HG03103 (cell line): ENCODE data around the gene FOXP1.

Experiments
- ATAC-seq: cut with Tn5 transposase; IDR thresholded peaks from one replicate; pipeline ENCODE4 v1.9.1; 2021; ENCODE audit warnings: low read depth; ENCODE audit not compliant: unreplicated experiment

FOXP1 gene

DNA sequence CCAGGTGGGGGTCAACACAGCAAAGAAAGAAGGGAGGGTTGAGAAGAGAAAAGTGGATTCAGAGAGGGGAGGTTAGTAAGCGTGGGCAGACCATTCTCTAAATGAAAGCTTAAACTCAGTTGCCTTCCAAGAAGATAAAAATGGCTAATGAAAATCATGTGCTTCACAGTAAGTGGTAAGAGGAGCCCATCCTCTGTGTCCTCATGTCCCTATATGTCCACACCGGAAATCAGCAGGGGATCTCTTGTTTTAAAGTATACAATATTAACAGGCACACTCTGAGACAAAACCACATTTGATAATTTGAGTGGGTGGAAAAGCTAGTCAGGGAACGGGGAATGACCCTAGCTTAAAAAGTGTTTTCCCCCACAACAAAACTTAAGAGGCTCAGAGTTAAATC, 4.4 kb upstream of the FOXP1 start:
- ATAC-seq: no peak

DNA sequence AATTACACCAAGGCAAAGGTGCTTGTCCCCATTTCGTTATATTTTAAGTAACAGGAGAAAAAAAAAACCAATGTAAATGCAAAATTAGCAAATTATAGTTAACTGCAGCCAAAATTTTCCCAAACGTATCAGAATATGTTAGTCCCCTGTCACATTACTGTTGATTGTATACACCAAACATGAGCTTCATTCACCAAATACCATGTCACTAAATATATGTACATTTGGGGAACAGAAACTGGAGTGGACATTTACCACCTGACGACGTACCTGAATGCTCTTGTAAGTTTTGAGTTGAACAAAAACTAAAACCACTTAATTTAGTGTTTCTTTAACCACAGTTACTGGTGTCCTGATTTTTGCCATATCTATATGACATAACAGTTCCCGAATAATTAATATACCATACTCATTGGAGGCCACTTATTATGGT, 3.3 kb upstream of the FOXP1 start:
- ATAC-seq: no peak

DNA sequence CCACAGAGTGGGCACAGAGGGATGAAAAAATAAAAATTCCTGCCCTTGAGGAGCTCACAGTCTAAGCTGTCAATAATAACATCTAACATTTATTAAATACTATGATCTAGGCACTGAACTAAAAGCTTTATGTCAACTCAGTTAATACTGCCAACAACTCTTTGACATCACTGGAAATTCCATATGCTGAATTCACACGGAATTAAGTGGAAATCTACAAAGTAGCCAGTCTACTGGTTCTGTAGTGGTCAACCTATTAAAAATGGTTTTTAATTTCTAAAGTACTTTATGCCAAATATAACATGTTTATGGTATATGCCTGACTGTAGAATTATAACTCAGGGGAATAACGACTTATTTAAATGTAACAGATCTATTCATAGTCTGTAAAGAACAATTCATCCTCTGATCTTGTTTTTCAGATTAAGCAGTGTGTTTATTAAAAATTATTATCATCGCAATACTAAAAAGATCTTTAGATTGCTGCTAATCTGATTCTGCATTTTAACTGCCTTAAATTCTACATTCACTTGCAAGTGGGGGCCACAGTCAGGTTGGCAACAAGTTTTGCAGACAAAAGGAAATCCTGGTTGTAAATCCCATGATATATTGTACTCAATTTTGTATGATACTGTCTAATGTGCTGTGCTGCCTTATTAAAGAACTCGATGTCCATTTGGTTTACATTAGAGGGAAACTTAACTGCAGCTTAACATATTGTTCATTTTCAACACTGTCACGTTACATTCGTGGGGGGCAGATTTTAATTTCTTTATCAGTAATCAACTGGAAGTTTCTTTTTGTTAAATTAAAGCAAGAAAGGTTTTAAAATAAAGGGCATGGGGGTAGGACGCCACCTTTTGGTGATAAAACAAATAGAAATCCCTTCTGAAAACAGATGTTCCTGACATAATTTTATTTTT, 2.6 kb upstream of the FOXP1 start:
- no peak for ATAC-seq

DNA sequence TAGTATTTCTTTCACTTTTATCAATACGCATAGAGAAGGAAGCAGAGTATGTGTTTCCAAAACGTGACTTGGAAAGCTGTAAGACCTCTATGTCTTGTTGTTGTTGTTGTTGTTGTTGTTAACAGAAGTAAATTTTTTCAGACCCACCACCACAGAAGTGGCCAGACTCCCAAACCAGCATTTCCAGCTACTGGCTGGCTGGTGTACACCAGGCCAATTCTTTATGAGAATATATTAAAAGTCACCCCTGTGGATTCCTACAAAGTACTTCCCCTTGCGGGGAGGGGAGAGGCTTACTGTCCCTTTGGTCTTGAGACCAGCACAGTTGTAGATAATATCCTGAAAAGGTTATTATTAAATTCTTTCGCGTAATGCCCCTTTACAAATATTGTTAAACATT, 1.6 kb upstream of the FOXP1 start:
- ATAC-seq: no peak

DNA sequence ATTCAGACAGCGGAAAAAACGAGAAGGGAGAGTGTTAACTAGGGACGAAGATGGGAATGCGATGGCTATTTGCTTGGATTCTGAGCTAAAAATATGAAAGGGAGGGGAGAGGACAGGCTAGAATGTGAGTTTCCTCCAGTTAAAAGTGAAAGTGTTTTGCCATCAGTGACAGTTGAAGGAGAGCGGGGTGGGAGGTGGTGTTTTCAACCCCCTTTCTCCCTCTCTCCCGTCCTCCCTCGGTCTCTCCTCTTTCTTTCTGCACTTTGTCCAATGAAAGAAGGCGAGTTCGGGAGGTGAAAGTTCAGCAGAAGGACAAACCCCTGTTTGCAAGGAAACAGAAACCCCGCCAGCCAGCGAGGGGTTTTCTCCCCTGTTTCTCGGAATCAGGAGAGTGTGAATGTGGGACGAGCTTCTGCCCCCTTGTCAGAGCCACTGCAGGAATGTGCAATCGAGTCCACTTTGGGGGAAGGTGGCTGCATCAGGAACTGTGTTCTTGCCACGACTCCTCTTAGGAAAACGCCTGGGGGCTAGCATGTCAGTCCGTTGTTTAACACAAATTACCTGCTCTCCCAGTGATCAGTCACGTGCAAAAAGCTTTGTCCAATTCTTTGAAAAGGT, 975 bp upstream of the FOXP1 start:
- ATAC-seq: no peak

DNA sequence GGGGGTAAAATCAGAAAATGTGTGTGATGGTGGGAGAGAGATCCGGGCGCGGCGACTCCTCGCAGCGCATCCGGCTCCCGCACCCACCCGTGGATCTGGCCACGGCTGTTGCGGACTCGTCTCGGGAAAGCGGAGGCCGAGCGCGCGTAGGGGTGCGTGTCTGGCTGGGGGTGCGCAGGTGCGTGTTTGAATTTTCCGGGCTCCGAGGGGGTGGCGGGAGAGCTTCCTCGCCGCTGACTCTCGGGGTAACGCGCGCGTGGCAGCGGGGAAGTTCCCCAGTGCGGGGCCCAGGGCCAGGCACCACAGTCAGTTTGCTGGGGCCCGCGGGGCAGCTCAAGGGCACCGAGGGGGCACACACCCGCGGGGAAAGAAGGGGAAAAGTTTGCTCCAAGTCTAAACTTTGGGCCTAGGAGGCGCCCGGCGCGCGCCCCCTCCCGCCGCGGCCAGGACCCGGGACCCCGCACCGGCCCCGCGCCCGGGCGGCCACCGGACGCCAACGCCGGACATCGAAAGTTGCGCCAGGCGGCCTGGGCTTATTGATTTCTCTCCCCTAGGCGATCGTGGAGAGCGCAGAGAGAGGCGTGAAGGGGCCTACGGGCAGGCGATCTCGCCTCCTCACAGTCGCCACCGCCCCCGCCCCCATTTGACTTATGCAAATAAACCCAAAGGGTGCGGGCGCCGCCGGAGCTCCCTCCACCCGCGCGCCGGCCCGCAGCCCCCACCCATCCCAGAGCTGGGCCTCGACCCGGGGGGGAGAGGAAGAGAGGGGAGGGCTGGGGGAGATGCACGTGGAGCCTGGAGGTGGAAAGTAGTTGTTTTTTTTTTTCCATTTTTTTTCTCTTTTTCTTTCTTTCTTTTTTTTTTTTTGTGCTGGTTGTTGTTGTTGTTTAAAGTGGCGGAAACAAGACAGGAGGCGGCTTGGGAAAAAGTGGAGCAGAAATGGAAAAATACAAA, 639 bp downstream of the FOXP1 start:
- no peak for ATAC-seq

DNA sequence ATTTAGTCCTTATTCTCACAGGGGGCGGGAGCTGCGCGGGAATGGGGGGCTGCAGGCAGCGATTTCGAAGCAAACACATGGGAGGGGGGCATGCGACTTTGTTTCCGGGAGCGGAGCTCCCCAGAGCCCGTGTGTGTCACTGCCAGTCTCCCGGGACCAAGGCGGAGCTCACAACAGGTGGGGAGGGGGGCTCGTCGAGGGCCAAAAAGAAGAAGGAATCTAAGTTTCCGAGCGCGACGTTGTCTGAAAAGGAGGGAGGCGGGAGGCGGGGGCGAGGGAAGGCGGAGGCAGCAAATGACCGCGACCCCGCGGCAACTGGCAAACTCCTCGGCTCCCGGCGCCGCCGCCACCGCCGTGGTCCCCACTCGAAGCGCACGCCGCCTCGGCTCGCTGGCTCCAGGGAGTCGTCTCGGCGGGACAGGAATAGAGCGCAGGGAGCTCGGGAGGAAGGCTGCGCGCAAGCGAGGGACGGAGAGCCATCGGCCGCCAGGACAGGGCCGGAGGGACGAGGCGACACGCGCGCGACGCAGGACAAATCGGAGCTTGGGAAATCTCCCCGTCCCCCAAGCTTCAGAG, 1.4 kb downstream of the FOXP1 start:
- ATAC-seq: no peak

DNA sequence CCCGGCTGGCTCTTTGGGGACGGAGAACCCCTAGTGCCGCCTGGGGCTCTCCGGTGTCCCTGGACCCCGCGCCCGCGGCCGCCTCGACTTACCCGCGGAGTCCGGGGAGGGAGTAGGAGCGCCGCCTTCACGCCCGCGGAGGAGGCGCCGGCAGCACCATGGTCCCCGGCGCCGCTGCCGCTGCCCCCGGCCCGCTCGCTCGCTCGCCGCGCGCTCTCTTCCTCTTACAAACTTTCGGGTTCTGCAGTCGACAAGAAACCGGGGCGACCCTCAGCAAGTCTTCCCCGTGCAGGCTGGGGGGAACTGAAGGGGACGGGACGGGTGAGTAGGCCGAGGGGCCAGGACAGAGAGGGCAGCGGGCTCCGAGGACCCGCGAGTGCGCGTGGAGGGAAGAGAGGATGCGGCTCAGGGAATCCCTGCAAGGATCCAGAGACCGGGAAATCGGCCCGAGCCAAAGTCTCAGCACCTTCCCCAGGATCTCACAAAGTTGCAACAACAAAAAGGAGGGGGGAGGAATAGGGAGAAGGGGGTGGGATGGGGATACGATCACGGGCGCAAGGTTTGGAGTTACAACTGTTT, 2.0 kb downstream of the FOXP1 start:
- ATAC-seq: no peak

DNA sequence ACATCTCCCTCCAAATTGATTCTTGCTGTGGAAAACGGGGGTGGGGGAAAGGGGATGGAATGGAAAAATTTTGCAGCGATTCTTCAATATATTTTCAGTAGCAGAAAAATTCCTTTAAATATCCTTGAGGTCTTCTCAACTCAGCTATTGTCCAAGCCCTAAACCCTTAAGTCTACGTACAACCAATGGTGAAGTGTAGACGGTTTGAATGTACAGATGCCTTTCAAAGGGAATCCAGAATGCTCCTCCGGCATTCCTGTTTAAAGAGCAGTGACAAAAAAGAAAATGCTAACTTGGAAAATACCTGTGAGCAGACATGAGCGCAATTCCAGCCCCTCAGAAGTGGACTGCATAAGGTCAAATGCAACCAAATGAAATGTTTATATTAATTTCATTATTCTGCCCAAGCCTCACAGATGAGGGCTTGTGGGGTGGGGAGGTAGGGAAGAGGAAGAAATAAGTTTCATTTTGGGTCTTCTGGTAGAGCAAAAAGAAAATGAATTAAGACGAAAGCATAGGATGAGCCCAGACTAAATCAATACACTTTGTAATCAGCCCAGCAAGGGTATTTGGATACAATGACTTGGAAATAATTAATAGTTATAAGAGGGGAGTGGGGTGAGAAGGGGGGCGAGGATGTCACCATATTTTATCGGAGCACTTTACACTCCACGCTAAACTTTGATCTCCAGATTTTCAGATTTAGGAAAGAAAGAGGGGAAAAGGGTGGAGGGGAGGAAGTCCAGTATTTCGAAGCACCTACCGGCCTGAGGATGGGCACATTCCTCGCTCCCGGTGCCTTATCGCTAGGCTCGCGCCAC, 2.7 kb downstream of the FOXP1 start:
- ATAC-seq: no peak

DNA sequence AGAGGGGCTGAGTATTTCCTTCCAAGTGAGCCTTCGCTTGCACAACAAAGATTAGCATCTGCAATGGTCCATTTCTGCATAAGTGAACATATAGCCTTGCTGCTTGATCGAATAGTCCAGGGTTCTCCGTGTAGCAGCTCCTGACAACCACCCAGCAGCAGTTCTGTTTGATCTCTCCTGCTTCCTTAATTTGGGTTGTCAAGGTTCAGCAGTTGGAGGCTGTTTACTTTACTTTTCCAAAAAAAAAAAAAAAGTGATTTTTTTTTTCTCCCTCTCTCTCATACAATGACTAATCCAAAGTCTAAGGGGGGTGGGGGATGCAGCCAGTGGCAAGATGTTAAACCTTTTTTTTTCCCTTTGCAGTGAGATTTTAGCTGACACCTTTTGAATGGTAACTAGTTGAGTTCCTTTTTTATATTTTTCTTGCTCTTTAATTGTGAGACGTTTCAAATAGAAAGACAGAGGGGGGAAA, 3.6 kb downstream of the FOXP1 start:
- ATAC-seq: no peak

DNA sequence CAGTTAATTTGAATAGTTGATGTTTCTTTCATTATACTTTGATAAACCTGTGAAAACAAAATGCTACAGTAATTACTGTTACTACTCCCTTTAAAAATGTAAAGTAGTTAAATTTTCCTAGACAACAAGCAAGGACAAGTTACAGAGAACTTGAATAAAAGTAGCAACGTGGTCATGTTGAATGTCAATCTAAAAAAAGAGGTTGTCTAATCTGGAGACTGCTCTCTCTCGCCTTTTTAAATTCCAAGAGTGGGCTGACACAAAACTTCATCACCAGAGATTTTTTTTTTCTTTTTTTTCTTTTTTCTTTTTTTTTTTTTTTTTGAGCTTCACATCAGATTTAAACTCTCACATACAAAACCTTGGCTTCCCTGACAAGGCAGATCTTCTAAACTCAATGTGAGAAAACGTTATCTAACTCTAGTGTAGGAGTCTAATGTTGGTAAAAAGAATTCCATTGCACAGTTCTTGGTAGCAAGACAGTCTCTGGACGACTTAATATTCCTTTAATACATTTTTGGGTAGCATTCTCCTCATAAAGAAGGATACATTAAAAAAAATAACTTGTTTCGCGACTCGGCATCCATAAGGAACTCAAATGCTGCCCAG, 4.1 kb downstream of the FOXP1 start:
- ATAC-seq: no peak

DNA sequence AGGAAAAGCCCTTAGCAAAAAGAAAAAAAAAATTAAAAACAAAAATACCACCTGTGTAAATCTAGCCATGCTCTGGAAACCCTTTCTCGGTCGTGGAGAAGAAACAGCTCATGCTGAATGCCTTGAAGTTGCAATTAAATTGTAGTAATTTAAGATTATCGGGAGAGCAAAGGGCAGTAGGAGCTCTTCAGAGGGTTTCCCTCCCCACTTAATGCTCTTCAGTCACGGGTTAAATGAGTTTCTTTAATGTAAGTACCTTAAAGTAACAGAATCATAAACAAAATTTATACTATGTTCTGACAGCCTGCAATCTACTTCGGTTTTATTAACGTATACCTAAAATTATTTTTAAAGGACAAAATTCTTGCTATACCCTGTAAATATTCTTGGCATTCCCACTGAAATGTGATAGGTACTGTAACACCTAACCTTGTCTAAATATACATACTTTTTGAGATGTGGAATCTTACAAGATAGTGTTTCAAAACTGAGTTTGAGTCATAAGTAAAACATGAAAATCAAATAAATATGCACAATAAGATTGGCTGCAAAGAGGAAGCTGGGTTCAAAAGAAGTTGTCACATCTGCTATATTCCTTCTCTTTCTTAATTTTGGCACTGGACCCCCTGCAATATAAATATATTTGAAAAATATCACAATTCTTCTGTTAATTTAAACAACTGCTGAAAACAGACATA, 5.3 kb downstream of the FOXP1 start:
- no peak for ATAC-seq

DNA sequence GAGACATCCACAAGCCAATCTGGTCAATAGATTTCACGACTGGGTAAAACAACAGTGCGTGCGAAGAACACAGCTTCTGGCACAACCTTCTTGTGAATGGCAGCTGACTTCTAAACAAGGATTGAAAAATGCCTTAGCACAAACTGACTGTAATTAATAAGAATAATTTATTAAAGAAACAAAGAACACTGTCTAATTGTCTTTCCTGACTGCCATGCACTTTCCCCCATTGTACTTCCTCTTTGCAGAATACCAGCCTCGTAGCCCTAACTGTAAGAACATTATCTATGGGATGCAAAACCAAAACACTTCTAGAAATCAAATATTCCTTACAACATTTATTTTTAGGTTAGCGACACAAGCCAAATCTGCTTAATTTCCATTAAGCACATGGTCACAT, 6.5 kb downstream of the FOXP1 start:
- no peak for ATAC-seq

DNA sequence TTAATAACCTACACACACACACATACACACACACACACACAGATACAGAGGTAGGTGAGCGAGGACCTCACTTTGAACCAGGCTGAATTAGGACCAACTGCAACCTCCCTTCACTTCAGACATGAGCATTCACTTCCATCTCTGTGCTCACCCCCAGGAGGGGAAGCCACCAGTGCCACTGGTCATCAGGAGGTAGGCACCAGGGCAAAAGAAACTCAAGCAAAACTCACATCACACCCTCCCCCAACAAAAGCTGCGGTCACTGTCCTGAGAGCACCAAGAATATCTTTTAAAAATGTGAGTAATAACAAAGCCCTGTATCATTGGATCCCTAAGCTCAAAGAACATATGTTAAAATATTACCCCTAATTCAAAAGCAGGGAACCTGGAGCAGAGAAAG, 8.1 kb downstream of the FOXP1 start:
- ATAC-seq: no peak

DNA sequence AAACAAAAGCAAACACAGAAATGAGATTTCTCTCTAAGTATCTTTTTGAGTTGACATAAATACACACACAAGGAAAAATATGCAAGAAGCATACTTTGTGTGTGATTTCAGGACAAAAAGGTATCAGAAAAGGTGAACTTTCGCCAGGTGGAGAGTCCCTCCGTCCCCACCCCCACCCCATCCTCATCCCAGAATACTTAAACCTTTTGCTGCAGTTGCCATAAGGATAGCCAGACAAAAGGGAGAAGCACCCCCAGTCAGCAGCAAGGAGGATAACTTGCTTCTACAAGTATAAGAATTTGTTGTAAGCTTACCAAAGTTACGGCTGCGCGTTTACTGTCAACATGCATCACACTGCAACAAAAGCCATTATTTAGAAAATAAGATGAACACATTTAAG, 10.3 kb downstream of the FOXP1 start:
- ATAC-seq: no peak

DNA sequence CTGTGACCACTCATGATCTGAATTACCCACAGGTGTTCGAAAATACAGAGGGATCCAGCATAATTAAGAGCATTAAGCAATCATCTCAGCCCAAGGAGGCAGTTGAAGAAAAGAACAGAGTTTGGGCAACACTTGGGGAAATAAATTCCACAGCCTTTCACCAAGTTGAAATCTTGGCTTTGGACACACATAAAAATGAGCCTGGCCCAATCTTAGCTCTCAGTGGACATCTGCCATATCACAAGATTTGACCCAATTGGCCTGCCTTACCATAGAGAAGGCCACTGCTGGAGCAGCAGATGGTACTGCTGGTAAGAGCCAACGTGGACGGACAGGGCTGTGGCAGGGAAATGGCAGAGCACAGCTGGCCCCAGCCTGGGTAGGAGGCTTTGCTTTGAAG, 13.0 kb downstream of the FOXP1 start:
- no peak for ATAC-seq

DNA sequence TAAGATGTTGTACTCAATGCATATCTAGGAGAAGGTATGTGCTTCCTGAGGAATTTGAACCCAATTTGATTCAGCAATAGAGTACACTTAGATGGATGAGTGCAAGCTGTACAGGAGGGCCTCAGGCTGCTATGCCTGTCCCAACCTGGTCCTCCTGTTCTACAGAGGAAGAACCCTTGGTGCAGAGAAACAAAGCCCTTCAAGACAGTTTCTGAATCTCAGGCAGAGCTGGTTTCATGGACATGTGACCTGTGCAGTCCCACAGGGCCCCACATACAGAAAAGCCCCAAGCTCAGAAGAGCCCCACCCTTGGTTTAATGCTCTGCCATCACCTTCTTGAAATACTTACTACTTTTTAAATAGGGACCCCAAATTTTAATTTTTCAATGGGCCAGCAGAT, 15.3 kb downstream of the FOXP1 start:
- ATAC-seq: no peak

DNA sequence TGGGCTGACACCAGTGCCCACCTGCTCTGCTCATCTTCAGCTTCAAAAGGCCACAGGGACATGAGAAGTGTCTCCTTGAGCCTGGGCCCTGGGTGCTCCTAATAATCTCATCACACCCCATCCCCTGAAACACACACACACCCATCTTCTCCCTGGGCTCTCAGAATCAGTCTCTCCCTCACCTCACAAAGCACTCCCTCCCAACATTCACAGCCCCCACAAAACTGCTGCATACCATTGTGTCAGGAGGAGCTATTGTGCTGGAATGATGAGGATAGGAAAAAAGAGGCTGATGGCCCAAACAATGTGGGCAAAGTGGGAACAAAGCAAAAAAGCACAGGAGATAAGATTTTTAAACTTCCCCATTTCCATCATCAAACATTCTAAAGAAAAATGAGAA, 16.8 kb downstream of the FOXP1 start:
- ATAC-seq: no peak
